H1 (cell line): ENCODE data around the gene NKX6-1. TPM values are rescaled to one million over a fixed set of nuclear protein-coding genes. Genes with fewer than 3 reads are reported as not detected.

ENCODE experiments used
- CTCF ChIA-PET: fragments of 300-600 bp; sonication (Branson Sonifier 250); formaldehyde crosslinking; loops from one replicate; lab custom pipeline; 2021; ENCODE audit not compliant: partially characterized antibody; lab: Charles Lee
- POLR2A ChIA-PET: fragments of 300-600 bp; sonication (Branson Sonifier 250); formaldehyde crosslinking; loops from one replicate; lab custom pipeline; 2021; ENCODE audit warnings: inconsistent platforms; ENCODE audit not compliant: partially characterized antibody; lab: Charles Lee
- DNase-seq, 2 experiments: peaks; one replicate each; pipeline versions ENCODE4 v3.0.0 to v3.0.0-alpha.2; 2010 to 2022; ENCODE audit warnings: low spot score in 2 of 2, low read depth in 1 of 2, mixed read lengths in 1 of 2
- FAIRE-seq: peaks from 2 replicates; lab custom pipeline; 2011; peaks lifted over from hg19 to GRCh38; lab: Jason Lieb, UNC
- H2AFZ ChIP-seq: 2 replicates; pipeline ENCODE4 v1.8.1; 2012; ENCODE audit warnings: low read length, inconsistent platforms
- H2AK5ac ChIP-seq: 2 replicates; pipeline ENCODE4 v1.6.1; 2013; ENCODE audit warnings: low read depth, low read length
- H2BK120ac ChIP-seq: replicated peaks from 2 replicates; pipeline ENCODE3; 2013; ENCODE audit warnings: low read depth, low read length, inconsistent platforms
- H2BK12ac ChIP-seq: 2 replicates; pipeline ENCODE4 v1.6.1; 2013; ENCODE audit warnings: low read depth, low read length
- H2BK15ac ChIP-seq: 2 replicates; pipeline ENCODE4 v1.6.1; 2013; ENCODE audit warnings: low read length
- H2BK20ac ChIP-seq: 2 replicates; pipeline ENCODE4 v1.6.1; 2013; ENCODE audit warnings: low read length
- H2BK5ac ChIP-seq: 2 replicates; pipeline ENCODE4 v1.6.1; 2013; ENCODE audit warnings: low read depth, low read length
- H3K14ac ChIP-seq: 2 replicates; pipeline ENCODE4 v1.6.1; 2013; ENCODE audit warnings: inconsistent platforms; ENCODE audit not compliant: insufficient read length
- H3K18ac ChIP-seq: 2 replicates; pipeline ENCODE4 v1.6.1; 2013; ENCODE audit warnings: low read length; ENCODE audit errors: extremely low read depth
- H3K23ac ChIP-seq: 2 replicates; pipeline ENCODE4 v1.6.1; 2013; ENCODE audit warnings: inconsistent platforms; ENCODE audit not compliant: insufficient read length
- H3K23me2 ChIP-seq: 2 replicates; pipeline ENCODE4 v1.6.1; 2013; ENCODE audit warnings: low read depth, low read length
- H3K27ac ChIP-seq: 2 replicates; pipeline ENCODE4 v1.6.1; 2011; ENCODE audit warnings: low read depth, low read length, inconsistent platforms
- H3K27me3 ChIP-seq, 4 experiments: replicated peaks in 1 of 4; 1 replicate in 1 of 4; 2 replicates in 3 of 4; pipeline versions ENCODE4 v1.6.1 to v1.8.1; 2011 to 2013; ENCODE audit warnings: low read length in 3 of 4, mild to moderate bottlenecking in 3 of 4, inconsistent platforms in 2 of 4, mixed read lengths in 2 of 4, moderate library complexity in 1 of 4; ENCODE audit not compliant: control insufficient read depth in 3 of 4, insufficient read depth in 3 of 4; ENCODE audit errors: extremely low read depth in 1 of 4
- H3K36me3 ChIP-seq, 4 experiments: 2 replicates each; pipeline versions ENCODE4 v1.6.1 to v1.8.1; 2011 to 2013; ENCODE audit warnings: mild to moderate bottlenecking in 4 of 4, low read length in 3 of 4, moderate library complexity in 2 of 4, control low read depth in 1 of 4, inconsistent platforms in 1 of 4; ENCODE audit not compliant: insufficient read depth in 4 of 4, control insufficient read depth in 2 of 4
- H3K4ac ChIP-seq: replicated peaks from 2 replicates; pipeline ENCODE3; 2013; ENCODE audit warnings: low read length, low read depth, mixed read lengths, inconsistent platforms; ENCODE audit not compliant: insufficient read length
- H3K4me1 ChIP-seq, 4 experiments: replicated peaks in 1 of 4; 1 replicate in 1 of 4; 2 replicates in 3 of 4; pipeline versions ENCODE4 v1.6.1 to v1.8.1; 2011 to 2013; ENCODE audit warnings: low read length in 3 of 4, inconsistent platforms in 2 of 4, mixed read lengths in 1 of 4; ENCODE audit not compliant: insufficient read depth in 4 of 4, control insufficient read depth in 3 of 4
- H3K4me2 ChIP-seq, 2 experiments: 2 replicates each; pipeline versions ENCODE4 v1.6.1 to v1.8.1; 2011 to 2013; ENCODE audit warnings: low read depth in 2 of 2, low read length in 2 of 2, control low read depth in 1 of 2, inconsistent platforms in 1 of 2, mild to moderate bottlenecking in 1 of 2; ENCODE audit not compliant: insufficient read depth in 1 of 2
- H3K4me3 ChIP-seq, 4 experiments: fragments of 200-600, 300-600 bp in 1 of 4; sonication (generic), shearing (Covaris generic), sonication (Bioruptor Twin) in 1 of 4; 2 replicates each; pipeline versions ENCODE4 v1.5.1 to v1.8.1; 2011 to 2016; ENCODE audit warnings: low read length in 4 of 4, low read depth in 3 of 4, control low read depth in 2 of 4, inconsistent platforms in 2 of 4, mild to moderate bottlenecking in 2 of 4, mixed read lengths in 1 of 4, moderate library complexity in 1 of 4; ENCODE audit not compliant: insufficient read depth in 2 of 4; ENCODE audit errors: extremely low read depth in 1 of 4
- H3K56ac ChIP-seq: replicated peaks from 2 replicates; pipeline ENCODE3; 2013; ENCODE audit warnings: low read depth, mild to moderate bottlenecking, mixed read lengths, low read length, inconsistent platforms; ENCODE audit not compliant: insufficient read length
- H3K79me1 ChIP-seq: 2 replicates; pipeline ENCODE4 v1.6.1; 2013; ENCODE audit warnings: low read depth, low read length, control low read depth
- H3K79me2 ChIP-seq, 2 experiments: 2 replicates each; pipeline versions ENCODE4 v1.6.1 to v1.8.1; 2012 to 2013; ENCODE audit warnings: low read length in 2 of 2, mild to moderate bottlenecking in 2 of 2, inconsistent platforms in 1 of 2; ENCODE audit not compliant: insufficient read depth in 2 of 2, control insufficient read depth in 1 of 2
- H3K9ac ChIP-seq, 4 experiments: replicated peaks in 1 of 4; 1 replicate in 1 of 4; 2 replicates in 3 of 4; pipeline versions ENCODE4 v1.6.1 to v1.8.1; 2011 to 2013; ENCODE audit warnings: low read depth in 3 of 4, low read length in 3 of 4, control low read depth in 2 of 4, mild to moderate bottlenecking in 2 of 4, moderate library complexity in 2 of 4, inconsistent platforms in 1 of 4; ENCODE audit errors: extremely low read depth in 1 of 4
- H3K9me3 ChIP-seq, 2 experiments: 2 replicates each; pipeline versions ENCODE4 v1.6.1 to v1.8.1; 2012 to 2013; ENCODE audit warnings: mild to moderate bottlenecking in 2 of 2, moderate library complexity in 2 of 2, control low read depth in 1 of 2, inconsistent platforms in 1 of 2, low read depth in 1 of 2, low read length in 1 of 2, mixed read lengths in 1 of 2; ENCODE audit not compliant: insufficient read depth in 2 of 2
- H4K20me1 ChIP-seq, 2 experiments: replicated peaks in 1 of 2; 2 replicates each; pipeline versions ENCODE3 to v1.8.1; 2011 to 2013; ENCODE audit warnings: inconsistent platforms in 2 of 2, low read length in 2 of 2, mild to moderate bottlenecking in 1 of 2; ENCODE audit not compliant: insufficient read depth in 2 of 2, control insufficient read depth in 1 of 2
- H4K5ac ChIP-seq: 2 replicates; pipeline ENCODE4 v1.6.1; 2013; ENCODE audit warnings: low read length, low read depth, mixed read lengths, inconsistent platforms; ENCODE audit not compliant: insufficient read length
- H4K8ac ChIP-seq: 2 replicates; pipeline ENCODE4 v1.8.0; 2013; ENCODE audit warnings: mild to moderate bottlenecking, moderate library complexity, low read length, inconsistent platforms; ENCODE audit not compliant: insufficient read depth; ENCODE audit errors: extremely low read depth
- H4K91ac ChIP-seq: replicated peaks from 2 replicates; pipeline ENCODE3; 2013; ENCODE audit warnings: low read length, mixed read lengths, inconsistent platforms; ENCODE audit not compliant: insufficient read length
- BCL11A ChIP-seq, 2 experiments: IDR thresholded peaks; one replicate each; pipeline ENCODE4 v1.6.1; 2011; ENCODE audit warnings: low read depth in 2 of 2, low read length in 2 of 2, mild to moderate bottlenecking in 2 of 2
- CBX8 ChIP-seq: fragments of 300-800, 300-1000 bp; sonication (generic); IDR thresholded peaks from 2 replicates; pipeline ENCODE4 v1.7.1; 2016; ENCODE audit warnings: low read depth, low read length, borderline replicate concordance
- CEBPB ChIP-seq: IDR thresholded peaks from 2 replicates; pipeline ENCODE4 v1.6.1; 2012; ENCODE audit warnings: low read depth, low read length
- EGR1 ChIP-seq: IDR thresholded peaks from 2 replicates; pipeline ENCODE4 v1.6.1; 2011; ENCODE audit warnings: low read depth, low read length, borderline replicate concordance
- EZH2 ChIP-seq: fragments of 200-600 bp; sonication (generic); IDR thresholded peaks from 2 replicates; pipeline ENCODE4 v1.7.1; 2012; ENCODE audit warnings: low read depth, mild to moderate bottlenecking, moderate library complexity, low read length, inconsistent platforms; ENCODE audit not compliant: severe bottlenecking
- MAFK ChIP-seq: IDR thresholded peaks from 2 replicates; pipeline ENCODE4 v1.6.1; 2012; ENCODE audit warnings: low read depth, mild to moderate bottlenecking, improper control_type of control experiment, low read length
- RNF2 ChIP-seq: fragments of 200-900, 300-1000 bp; sonication (generic); IDR thresholded peaks from 2 replicates; pipeline ENCODE4 v1.7.1; 2016; ENCODE audit warnings: borderline replicate concordance, low read depth, mild to moderate bottlenecking, antibody characterized with exemption, low read length; ENCODE audit not compliant: poor library complexity, severe bottlenecking; ENCODE audit errors: missing control alignments
- SIN3A ChIP-seq, 2 experiments: IDR thresholded peaks in 1 of 2; conservative IDR thresholded peaks in 1 of 2; 2 replicates each; pipeline ENCODE4 v1.6.1; 2011 to 2012; ENCODE audit warnings: low read length in 2 of 2, improper control_type of control experiment in 1 of 2, low read depth in 1 of 2, mild to moderate bottlenecking in 1 of 2
- WGBS, 2 experiments: shearing (Covaris generic) in 1 of 2; methylation state at CpG; one replicate each; pipeline versions ENCODE4 v1.1.6 to v1.1.7; 2013 to 2015; ENCODE audit warnings: low lambda C conversion rate in 2 of 2, mixed read lengths in 2 of 2, inconsistent platforms in 1 of 2, low coverage in 1 of 2, missing lambda C conversion rate in 1 of 2; ENCODE audit not compliant: insufficient replicate concordance in 2 of 2, insufficient coverage in 1 of 2, insufficient read length in 1 of 2; ENCODE audit errors: extremely low coverage in 1 of 2, missing lambda C conversion rate in 1 of 2; 5-methylcytosine and 5-hydroxymethylcytosine counted together
- polyA plus RNA-seq, 7 experiments: library from polyadenylated mRNA; depleted of rRNA in 3 of 7; stranded (reverse) in 5 of 7; unstranded in 2 of 7; fragments of >200 nt in 5 of 7; fragments of 200-250 nt in 2 of 7; gene quantifications; 1 replicate in 5 of 7; 2 replicates in 1 of 7; 4 replicates in 1 of 7; pipeline versions ENCODE4 v1.2.1 to v1.2.3, GENCODE V29; 2011 to 2013; ENCODE audit warnings: missing spikeins in 2 of 7, mixed read lengths in 2 of 7
- total RNA-seq: library from RNA; stranded (reverse); fragmentation: NEBNext Ultra II Directional; extraction: Animal tissue kit (Norgen Biotek cat#: 25700); gene quantifications from 2 replicates; pipeline ENCODE4 v1.2.1, GENCODE V29; 2021

Gene NKX6-1
- total and polyA plus RNA-seq, 2 of the 8 experiments (the other 6 are each of a cell fraction or from before 2014, with no cell fraction given) = 0.03 to 0.45 TPM

DNA sequence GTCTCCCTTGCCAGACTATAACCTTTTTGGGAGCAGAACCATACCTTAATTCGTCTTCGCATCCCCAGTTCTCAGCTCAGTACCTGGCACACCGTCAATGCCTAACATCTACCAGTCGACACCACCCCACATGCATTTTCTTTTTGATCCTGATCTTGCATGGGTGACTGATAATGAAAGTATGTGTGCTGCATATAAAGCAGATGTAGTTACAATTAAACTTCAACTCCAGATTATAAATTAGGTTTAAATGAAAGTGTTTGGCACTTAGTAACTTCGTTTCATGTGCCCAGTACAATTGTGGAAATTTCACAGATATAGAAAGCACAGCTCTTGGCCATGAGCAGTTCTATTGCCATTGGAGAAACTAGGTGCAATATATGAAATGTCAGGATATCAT, 8.8 kb upstream of the NKX6-1 start:
- Histone ChIP-seq H3K27me3 (peaks cover 8 to 13% (median 11%) of the 10 kb centered on the region in 4 experiments), H4K5ac (no peak overlapping the region), H2BK5ac (no peak overlapping the region), H3K23ac (no peak overlapping the region), H3K36me3 (no peaks in the 10 kb centered on the region), H3K56ac (no peak overlapping the region), H3K4me3 (no peak overlapping the region), H3K79me2 (no peaks in the 10 kb centered on the region), H4K91ac (no peak overlapping the region), H2AK5ac (no peak overlapping the region), H4K8ac (no peak overlapping the region), H3K4me1 (peaks cover 0 to 2% (median 0%) of the 10 kb centered on the region in 4 experiments; a peak in 3 of 7 replicates), H3K9me3 (no peaks in the 10 kb centered on the region), H3K14ac (no peak overlapping the region), H3K79me1 (no peaks in the 10 kb centered on the region), H2BK120ac (no peak overlapping the region), H4K20me1 (peaks cover 0 to 2% of the 10 kb centered on the region in 2 experiments), H3K4me2 (no peak overlapping the region), H2BK15ac (no peak overlapping the region), H3K9ac (no peak overlapping the region), H3K18ac (no peak overlapping the region), H3K23me2 (peaks cover under 1% of the 10 kb centered on the region; the same call in 1 of the 2 replicates), H2BK20ac (no peak overlapping the region), H3K4ac (no peak overlapping the region), H2AFZ (no peak overlapping the region), H2BK12ac (no peak overlapping the region), H3K27ac (no peak overlapping the region)
- ChIA-PET POLR2A (no interaction called here), CTCF (interaction anchor here (1.0 kb wide), 1 partner anchor 56 kb away, joined by 3 read pairs; no protein-coding TSS in a partner anchor)
- 85% methylated on average over 5 of the region's 5 CpGs; no CpG with 5 or more reads in 1 of the 2 experiments for WGBS, 2 experiments
- DNase-seq = no peak
- no peak for FAIRE-seq
- TF ChIP-seq EZH2 (no peak), MAFK (no peak), BCL11A (IDR thresholded peaks at IDR 0.05; ENCODE audit: low read depth in 2 of 2, low read length in 2 of 2) (no peak), CEBPB (no peak), SIN3A (conservative IDR thresholded peaks at IDR 0.05 in 1 of 2, IDR thresholded peaks at IDR 0.05 in 1 of 2; ENCODE audit: low read depth in 1 of 2, low read length in 2 of 2) (no peak), EGR1 (no peak), RNF2 (no peak), CBX8 (no peak)
